ENCODE data around the gene PDE4B. TPM values are rescaled to one million over a fixed set of nuclear protein-coding genes. Genes with fewer than 3 reads are reported as not detected.
A peak's percentile ranks its signal among the peaks of the same experiment; 100 is the strongest.
"Not testable (repeated sequence)": the region's sequence is repeated elsewhere in the genome, so short reads cannot be mapped to it uniquely, and the experiment has no call there.

PDE4B gene
- total RNA-seq, 1 donor from 2014 or later: 76.5 TPM

GRCh38 chr1:65813956-65814355, 21.3 kb downstream of the PDE4B start:
- DNase-seq (ENCODE audit: low read depth in 2 of 2): no peak

GRCh38 chr1:65814752-65815151, 22.1 kb downstream of the PDE4B start:
- DNase-seq (ENCODE audit: low read depth in 2 of 2): no peak

- no peak for DNase-seq (ENCODE audit: low read depth in 2 of 2)
These were observed 25.2 kb downstream of the PDE4B start for GRCh38 chr1:65817891-65818290.

DNA sequence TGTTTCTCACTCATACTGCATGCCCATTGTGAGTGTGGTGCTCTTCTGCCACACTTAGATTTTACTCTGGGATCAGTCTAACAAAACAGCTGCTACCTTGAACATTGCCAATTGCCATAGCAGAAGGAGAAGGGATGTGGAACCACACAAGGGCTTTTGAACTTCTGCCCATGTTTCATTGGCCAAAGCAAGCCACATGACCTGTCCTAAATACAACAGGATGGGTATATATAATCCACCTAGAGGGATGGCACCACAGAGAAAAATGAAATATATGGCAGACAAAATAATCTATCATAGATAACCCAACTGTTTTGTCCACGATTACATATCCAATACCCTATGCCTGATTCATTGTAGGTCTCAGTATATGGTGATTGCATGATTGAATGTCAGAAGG, 26.3 kb downstream of the PDE4B start:
- DNase-seq (ENCODE audit: low read depth in 2 of 2): no peak

- no peak for DNase-seq (ENCODE audit: low read depth in 2 of 2)
These were observed 28.3 kb downstream of the PDE4B start for GRCh38 chr1:65820983-65821382.

DNA sequence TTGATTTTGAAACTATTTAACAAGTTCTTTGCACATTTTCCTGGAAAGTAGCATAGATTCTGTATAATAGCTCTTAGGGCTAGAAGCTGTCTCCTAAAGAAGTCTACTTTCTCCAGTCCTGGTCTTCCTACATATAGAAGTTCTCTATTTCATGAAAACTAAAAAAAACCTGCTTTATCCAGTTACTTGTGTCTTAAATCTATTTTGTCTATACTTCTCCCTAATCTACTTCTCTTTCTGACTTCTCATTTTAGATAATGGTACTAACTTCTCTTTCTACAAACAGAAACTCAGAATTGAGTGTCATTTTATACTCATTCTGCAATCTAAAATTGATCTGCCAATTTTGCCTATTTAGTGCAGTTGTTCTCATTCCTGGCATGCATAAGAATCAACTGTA, 28.7 kb downstream of the PDE4B start:
- no peak for DNase-seq (ENCODE audit: low read depth in 2 of 2)

DNA sequence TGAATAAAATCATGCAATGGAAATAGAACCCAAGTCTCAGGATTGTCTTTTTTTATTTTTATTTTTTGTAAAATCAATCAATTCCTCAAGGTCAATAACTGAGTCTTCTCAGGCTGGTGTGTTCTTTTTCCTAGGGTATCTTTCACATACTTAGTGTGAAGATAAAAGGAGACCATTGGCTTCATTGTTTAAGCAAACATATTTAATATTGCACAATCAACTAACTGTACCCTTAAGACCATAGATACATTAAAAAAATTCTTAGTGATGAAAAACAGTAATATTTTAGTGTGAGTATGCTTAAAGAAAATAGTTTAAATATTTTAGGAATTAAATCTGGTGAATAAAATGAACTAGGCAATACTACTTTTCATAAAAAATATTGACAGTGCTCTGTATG, 31.4 kb downstream of the PDE4B start:
- no peak for DNase-seq (ENCODE audit: low read depth in 2 of 2)

DNA sequence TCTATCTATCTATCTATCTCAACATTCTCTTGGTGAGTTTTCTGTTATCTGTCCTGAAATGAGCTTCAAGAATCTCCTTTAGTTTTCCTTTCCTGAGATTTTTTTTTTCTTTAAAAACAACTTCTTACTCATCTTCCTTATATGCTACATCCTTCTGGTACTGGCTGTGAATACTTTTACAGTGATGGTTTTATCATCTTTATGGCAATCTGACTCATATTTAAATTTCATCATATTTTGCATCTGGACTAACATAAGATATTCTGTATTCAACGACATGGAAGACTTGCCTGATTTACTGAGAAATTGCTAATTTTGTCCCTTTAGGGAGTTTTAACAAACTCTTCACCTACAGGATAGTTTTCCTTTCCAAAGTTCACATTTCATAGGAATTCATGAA, 33.0 kb downstream of the PDE4B start:
- no peak for DNase-seq (ENCODE audit: low read depth in 2 of 2)

GRCh38 chr1:65826782-65827181, 34.1 kb downstream of the PDE4B start:
- no peak for DNase-seq (ENCODE audit: low read depth in 2 of 2)

DNA sequence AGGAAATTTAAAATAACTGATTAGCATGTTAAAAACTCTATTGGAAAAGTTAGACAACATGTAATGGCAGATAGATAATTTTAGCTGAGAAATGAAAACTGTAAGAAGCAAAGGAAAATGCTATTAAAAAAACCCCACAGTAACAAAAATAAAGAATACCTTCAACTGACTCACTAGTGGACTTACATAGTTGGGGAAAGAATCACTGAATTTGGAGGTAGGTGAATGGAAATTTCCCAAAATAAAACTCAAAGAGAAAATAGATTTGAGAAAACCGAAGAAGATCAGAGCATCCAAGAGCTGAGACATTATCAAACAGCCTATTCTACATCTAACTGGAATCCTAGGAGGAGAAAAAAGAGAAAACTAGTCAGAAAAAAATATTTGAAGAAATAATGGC, 34.7 kb downstream of the PDE4B start:
- no peak for DNase-seq (ENCODE audit: low read depth in 2 of 2)

DNA sequence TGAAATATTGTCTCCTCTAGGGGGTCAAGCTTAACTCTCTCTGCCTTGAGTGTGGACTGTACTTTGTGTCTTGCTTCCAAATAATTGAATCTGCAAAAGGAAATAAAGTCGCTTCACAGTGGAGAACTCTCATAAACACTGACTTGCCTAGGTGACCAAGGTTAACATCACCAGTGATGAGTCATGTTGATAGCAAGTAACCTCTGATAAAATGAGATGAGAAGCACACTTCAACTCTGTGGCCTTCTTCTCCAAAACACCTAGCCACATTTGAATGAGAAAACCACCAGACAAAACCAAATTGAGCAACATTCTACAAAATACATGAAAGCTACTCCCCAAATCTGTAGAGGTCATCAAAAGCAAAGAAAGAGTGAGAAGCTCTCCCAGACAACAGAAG, 37.6 kb downstream of the PDE4B start:
- DNase-seq (ENCODE audit: low read depth in 2 of 2): no peak

DNA sequence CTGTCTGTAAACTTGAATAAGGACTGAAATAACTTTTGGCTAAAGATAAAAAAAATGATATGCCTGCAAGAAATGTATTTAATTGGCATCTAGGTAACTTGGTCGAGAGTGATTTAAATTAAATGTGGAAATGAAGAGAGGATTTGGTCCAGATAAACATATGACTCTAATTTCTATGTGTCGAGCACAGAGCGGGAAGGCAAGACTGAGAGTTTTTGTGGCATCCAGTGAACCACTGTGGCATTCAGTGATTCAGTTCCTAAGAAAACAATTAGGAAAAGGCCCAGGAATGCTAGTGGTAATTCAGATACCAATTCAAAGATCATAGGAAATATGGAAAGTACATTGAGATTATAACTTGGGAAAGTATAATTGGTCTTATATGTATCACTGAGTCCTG, 39.6 kb downstream of the PDE4B start:
- DNase-seq (ENCODE audit: low read depth in 2 of 2): no peak

GRCh38 chr1:65836686-65837085, 44.0 kb downstream of the PDE4B start:
- DNase-seq (ENCODE audit: low read depth in 2 of 2): no peak

DNA sequence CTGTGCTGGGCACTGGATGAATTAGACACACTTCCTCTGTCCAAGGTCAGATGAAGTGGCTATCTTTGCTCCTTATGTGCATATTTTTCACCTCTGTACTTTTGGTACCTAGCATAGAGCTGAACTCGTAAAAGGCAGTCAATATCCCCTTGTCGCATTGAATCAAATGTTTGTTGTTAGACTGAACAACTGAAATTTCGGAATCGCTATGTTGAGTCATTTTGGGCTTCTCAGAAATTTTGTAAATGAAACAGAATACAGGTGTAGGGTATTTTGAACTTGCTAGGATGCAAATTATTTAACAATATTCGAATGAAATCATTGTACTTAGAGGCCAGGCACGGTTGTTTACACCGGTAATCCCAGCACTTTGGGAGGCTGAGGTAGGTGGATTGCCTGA, 48.0 kb downstream of the PDE4B start:
- no peak for DNase-seq (ENCODE audit: low read depth in 2 of 2)

DNA sequence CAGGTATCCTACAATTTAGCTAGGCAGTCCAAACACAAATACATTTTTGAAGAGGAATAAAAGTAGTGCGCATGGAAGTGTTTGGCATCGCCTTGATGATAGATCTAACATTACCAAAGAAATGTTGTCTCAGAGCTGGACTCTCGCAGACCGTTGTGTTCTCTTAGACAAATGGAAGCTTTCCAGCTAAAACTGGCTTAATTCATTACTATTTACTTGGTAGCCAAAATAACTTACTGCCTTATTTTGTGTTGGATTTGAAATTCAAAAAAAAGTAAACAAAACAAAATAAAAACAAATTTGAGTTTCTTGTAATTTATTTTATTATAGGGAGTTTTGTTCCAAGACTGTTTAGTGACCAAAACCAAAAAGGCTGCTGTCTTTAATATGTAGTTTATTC, 51.6 kb downstream of the PDE4B start:
- DNase-seq (ENCODE audit: low read depth in 2 of 2): no peak

GRCh38 chr1:65844821-65845534, 52.3 kb downstream of the PDE4B start:
- DNase-seq (ENCODE audit: low read depth in 2 of 2): no peak

- no peak for DNase-seq (ENCODE audit: low read depth in 2 of 2)
These were observed 52.9 kb downstream of the PDE4B start for GRCh38 chr1:65845535-65846060.

GRCh38 chr1:65846866-65847265, 54.2 kb downstream of the PDE4B start:
- peak in 1 of 2 donors; percentile 4 for DNase-seq (ENCODE audit: low read depth in 2 of 2)

DNA sequence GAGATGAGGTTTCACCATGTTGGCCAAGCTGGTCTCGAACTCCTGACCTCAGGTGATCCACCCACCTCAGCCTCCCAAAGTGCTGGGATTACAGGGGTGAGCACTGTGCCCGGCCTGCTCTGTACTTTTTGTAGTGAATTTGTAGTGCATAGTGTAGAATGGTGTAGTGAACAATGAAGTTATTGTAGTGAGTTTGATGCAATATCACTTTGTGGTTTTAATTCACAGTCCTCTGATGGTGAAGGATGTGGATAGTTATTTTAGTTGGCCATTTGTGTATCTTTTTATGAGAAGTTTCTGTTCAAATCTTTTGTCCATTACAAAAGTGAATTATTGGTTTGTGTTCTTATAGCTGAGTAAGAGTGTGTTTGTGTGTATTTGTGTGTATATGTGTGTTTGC, 57.6 kb downstream of the PDE4B start:
- no peak for DNase-seq (ENCODE audit: low read depth in 2 of 2)

DNA sequence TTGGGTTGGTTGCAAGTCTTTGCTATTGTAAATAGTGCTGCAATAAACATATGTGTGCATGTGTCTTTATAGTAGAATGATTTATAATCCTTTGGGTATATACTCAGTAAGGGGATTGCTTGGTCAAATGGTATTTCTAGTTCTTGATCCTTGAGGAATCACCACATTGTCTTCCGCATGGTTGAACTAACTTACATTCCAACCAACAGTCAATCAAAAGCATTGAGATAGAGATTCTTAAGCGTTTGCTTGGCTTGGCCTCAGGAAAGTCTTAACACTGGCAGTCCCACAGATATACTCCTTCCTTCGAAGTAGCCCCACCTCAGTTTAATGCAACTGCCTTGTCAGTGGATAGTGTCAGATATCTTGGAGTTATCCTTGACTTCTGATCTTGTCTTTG, 63.9 kb downstream of the PDE4B start:
- not testable (repeated sequence) for DNase-seq (ENCODE audit: low read depth in 2 of 2)

DNA sequence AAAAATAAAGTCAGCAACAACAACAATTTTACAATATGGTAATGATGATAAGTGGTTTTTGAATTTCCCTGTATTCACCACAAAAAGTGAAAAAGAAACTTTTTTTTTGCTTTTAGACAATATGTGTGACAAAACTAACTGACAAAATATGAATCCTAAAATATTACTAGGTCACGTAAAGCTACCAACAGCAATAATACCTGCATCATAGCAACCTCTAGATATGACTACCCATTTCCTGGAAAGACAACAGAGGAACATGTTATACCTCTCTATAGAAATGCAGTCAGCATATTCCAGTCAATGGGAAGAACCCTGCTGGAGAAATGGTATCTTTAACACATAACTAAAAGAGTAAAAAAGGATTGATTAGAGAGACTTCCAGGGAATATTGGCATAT, 73.7 kb downstream of the PDE4B start:
- no peak for DNase-seq (ENCODE audit: low read depth in 2 of 2)

- DNase-seq (ENCODE audit: low read depth in 2 of 2): no peak
These were observed 79.6 kb downstream of the PDE4B start for GRCh38 chr1:65872301-65872700.

DNA sequence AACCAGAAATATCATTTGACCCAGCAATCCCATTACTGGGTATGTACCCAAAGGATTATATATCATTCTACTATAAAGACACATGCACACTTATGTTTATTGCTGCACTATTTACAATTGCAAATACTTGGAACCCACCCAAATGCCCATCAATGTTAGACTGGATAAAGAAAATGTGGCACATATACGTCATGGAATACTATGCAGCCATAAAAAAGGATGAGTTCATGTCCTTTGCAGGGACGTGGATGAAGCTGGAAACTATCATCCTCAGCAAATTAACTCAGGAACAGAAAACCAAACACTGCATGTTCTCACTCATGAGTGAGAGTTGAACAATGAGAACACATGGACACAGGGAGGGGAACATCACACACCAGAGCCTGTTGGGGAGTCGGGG, 85.6 kb downstream of the PDE4B start:
- DNase-seq (ENCODE audit: low read depth in 2 of 2): not testable (repeated sequence)

GRCh38 chr1:65880611-65881010, 87.9 kb downstream of the PDE4B start:
- DNase-seq (ENCODE audit: low read depth in 2 of 2): no peak
